ENCODE data around the gene PCED1B.

The PCED1B gene

DNA sequence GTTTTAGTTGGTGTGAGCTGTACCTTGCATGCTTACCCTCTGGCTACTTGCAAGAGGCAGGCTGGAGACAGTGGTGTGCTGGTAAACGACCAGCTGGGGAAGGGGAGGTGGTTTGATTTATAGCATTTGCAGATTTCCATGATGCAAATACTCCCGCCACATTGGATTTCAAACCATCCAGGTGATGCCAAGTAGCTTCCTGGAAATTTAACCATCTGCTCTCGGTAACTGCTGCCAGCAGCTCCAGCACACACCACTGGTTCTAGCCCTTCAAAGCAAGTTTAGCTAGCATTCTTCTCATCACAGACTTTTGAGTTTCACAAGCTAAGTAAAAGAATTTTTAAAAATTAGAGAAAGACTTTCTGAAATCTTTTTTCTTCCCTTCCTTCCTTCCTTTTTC lies 104.8 kb downstream of the PCED1B start:
- no peak for ATAC-seq

DNA sequence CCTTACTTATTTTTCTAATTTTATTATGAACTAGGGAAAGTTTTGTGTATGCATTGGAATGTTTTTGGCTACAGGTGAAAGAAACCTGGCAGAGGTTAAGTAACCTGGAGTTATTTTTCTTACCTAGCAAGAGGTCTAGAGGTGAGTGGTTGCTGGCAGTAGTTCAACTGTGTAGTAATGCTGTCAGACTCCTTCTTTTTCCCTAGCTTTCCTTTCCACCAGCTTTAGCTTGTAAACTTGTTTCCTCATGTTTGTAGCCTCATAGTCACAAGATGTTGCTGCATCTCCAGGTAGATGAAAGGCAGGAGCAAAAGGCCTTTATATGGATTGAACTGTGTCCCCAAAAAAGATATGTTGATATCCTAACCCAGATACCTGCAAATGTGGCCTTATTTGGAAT lies 105.4 kb downstream of the PCED1B start:
- TF ChIP-seq OSR1 (CRISPR knock-in tag; IDR thresholded peaks at IDR 0.05): no peak
- no peak for TF ChIP-seq ISL1 (CRISPR knock-in tag; IDR thresholded peaks at IDR 0.05)
- TF ChIP-seq, protein P1, sequence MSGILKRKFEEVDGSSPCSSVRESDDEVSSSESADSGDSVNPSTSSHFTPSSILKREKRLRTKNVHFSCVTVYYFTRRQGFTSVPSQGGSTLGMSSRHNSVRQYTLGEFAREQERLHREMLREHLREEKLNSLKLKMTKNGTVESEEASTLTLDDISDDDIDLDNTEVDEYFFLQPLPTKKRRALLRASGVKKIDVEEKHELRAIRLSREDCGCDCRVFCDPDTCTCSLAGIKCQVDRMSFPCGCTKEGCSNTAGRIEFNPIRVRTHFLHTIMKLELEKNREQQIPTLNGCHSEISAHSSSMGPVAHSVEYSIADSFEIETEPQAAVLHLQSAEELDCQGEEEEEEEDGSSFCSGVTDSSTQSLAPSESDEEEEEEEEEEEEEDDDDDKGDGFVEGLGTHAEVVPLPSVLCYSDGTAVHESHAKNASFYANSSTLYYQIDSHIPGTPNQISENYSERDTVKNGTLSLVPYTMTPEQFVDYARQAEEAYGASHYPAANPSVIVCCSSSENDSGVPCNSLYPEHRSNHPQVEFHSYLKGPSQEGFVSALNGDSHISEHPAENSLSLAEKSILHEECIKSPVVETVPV (CRISPR knock-in tag; IDR thresholded peaks at IDR 0.05): no peak
- TF ChIP-seq ZFP30 (CRISPR knock-in tag; IDR thresholded peaks at IDR 0.05): no peak
- no peak for TF ChIP-seq ZNF8 (CRISPR knock-in tag; IDR thresholded peaks at IDR 0.05)
- TF ChIP-seq ZNF565 (CRISPR knock-in tag; conservative IDR thresholded peaks at IDR 0.05; ENCODE audit: low read depth): no peak
- TF ChIP-seq, protein P2, sequence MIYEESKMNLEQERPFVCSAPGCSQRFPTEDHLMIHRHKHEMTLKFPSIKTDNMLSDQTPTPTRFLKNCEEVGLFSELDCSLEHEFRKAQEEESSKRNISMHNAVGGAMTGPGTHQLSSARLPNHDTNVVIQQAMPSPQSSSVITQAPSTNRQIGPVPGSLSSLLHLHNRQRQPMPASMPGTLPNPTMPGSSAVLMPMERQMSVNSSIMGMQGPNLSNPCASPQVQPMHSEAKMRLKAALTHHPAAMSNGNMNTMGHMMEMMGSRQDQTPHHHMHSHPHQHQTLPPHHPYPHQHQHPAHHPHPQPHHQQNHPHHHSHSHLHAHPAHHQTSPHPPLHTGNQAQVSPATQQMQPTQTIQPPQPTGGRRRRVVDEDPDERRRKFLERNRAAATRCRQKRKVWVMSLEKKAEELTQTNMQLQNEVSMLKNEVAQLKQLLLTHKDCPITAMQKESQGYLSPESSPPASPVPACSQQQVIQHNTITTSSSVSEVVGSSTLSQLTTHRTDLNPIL (CRISPR knock-in tag; IDR thresholded peaks at IDR 0.05; ENCODE audit: low read depth): no peak
- no peak for TF ChIP-seq RARB (CRISPR knock-in tag; IDR thresholded peaks at IDR 0.05)
- no peak for TF ChIP-seq GLIS3 (CRISPR knock-in tag; IDR thresholded peaks at IDR 0.05)
- TF ChIP-seq, protein P3, sequence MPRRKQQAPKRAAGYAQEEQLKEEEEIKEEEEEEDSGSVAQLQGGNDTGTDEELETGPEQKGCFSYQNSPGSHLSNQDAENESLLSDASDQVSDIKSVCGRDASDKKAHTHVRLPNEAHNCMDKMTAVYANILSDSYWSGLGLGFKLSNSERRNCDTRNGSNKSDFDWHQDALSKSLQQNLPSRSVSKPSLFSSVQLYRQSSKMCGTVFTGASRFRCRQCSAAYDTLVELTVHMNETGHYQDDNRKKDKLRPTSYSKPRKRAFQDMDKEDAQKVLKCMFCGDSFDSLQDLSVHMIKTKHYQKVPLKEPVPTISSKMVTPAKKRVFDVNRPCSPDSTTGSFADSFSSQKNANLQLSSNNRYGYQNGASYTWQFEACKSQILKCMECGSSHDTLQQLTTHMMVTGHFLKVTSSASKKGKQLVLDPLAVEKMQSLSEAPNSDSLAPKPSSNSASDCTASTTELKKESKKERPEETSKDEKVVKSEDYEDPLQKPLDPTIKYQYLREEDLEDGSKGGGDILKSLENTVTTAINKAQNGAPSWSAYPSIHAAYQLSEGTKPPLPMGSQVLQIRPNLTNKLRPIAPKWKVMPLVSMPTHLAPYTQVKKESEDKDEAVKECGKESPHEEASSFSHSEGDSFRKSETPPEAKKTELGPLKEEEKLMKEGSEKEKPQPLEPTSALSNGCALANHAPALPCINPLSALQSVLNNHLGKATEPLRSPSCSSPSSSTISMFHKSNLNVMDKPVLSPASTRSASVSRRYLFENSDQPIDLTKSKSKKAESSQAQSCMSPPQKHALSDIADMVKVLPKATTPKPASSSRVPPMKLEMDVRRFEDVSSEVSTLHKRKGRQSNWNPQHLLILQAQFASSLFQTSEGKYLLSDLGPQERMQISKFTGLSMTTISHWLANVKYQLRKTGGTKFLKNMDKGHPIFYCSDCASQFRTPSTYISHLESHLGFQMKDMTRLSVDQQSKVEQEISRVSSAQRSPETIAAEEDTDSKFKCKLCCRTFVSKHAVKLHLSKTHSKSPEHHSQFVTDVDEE (CRISPR knock-in tag; IDR thresholded peaks at IDR 0.05): no peak
- TF ChIP-seq CSDC2 (CRISPR knock-in tag; IDR thresholded peaks at IDR 0.05): no peak
- TF ChIP-seq, protein P4, sequence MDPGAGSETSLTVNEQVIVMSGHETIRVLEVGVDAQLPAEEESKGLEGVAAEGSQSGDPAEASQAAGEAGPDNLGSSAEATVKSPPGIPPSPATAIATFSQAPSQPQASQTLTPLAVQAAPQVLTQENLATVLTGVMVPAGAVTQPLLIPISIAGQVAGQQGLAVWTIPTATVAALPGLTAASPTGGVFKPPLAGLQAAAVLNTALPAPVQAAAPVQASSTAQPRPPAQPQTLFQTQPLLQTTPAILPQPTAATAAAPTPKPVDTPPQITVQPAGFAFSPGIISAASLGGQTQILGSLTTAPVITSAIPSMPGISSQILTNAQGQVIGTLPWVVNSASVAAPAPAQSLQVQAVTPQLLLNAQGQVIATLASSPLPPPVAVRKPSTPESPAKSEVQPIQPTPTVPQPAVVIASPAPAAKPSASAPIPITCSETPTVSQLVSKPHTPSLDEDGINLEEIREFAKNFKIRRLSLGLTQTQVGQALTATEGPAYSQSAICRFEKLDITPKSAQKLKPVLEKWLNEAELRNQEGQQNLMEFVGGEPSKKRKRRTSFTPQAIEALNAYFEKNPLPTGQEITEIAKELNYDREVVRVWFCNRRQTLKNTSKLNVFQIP (CRISPR knock-in tag; IDR thresholded peaks at IDR 0.05; ENCODE audit: borderline replicate concordance, low read depth): no peak
- TF ChIP-seq, protein P5, sequence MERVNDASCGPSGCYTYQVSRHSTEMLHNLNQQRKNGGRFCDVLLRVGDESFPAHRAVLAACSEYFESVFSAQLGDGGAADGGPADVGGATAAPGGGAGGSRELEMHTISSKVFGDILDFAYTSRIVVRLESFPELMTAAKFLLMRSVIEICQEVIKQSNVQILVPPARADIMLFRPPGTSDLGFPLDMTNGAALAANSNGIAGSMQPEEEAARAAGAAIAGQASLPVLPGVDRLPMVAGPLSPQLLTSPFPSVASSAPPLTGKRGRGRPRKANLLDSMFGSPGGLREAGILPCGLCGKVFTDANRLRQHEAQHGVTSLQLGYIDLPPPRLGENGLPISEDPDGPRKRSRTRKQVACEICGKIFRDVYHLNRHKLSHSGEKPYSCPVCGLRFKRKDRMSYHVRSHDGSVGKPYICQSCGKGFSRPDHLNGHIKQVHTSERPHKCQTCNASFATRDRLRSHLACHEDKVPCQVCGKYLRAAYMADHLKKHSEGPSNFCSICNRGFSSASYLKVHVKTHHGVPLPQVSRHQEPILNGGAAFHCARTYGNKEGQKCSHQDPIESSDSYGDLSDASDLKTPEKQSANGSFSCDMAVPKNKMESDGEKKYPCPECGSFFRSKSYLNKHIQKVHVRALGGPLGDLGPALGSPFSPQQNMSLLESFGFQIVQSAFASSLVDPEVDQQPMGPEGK (CRISPR knock-in tag; IDR thresholded peaks at IDR 0.05; ENCODE audit: borderline replicate concordance): no peak
- TF ChIP-seq TOX (CRISPR knock-in tag; IDR thresholded peaks at IDR 0.05; ENCODE audit: borderline replicate concordance): no peak
- no peak for TF ChIP-seq BACH2 (CRISPR knock-in tag; IDR thresholded peaks at IDR 0.05; ENCODE audit: borderline replicate concordance)
- TF ChIP-seq ZC3H10 (CRISPR knock-in tag; IDR thresholded peaks at IDR 0.05): no peak
- ATAC-seq: no peak

More for the DNA sequence above, 104.8 kb downstream of the PCED1B start:
- no peak for TF ChIP-seq ZNF565 (CRISPR knock-in tag; conservative IDR thresholded peaks at IDR 0.05; ENCODE audit: low read depth)
- TF ChIP-seq BACH2 (CRISPR knock-in tag; IDR thresholded peaks at IDR 0.05; ENCODE audit: borderline replicate concordance): no peak
- TF ChIP-seq TOX (CRISPR knock-in tag; IDR thresholded peaks at IDR 0.05; ENCODE audit: borderline replicate concordance): no peak
- TF ChIP-seq, protein P1 (CRISPR knock-in tag; IDR thresholded peaks at IDR 0.05): no peak
- TF ChIP-seq ARNTL (CRISPR knock-in tag; IDR thresholded peaks at IDR 0.05; ENCODE audit: borderline replicate concordance, low read depth): no peak
- TF ChIP-seq ZC3H10 (CRISPR knock-in tag; IDR thresholded peaks at IDR 0.05): no peak
- TF ChIP-seq RARB (CRISPR knock-in tag; IDR thresholded peaks at IDR 0.05): no peak
- TF ChIP-seq ZNF8 (CRISPR knock-in tag; IDR thresholded peaks at IDR 0.05): no peak
- no peak for TF ChIP-seq TCF4 (CRISPR knock-in tag; IDR thresholded peaks at IDR 0.05; ENCODE audit: borderline replicate concordance)
- TF ChIP-seq CSDC2 (CRISPR knock-in tag; IDR thresholded peaks at IDR 0.05): no peak

DNA sequence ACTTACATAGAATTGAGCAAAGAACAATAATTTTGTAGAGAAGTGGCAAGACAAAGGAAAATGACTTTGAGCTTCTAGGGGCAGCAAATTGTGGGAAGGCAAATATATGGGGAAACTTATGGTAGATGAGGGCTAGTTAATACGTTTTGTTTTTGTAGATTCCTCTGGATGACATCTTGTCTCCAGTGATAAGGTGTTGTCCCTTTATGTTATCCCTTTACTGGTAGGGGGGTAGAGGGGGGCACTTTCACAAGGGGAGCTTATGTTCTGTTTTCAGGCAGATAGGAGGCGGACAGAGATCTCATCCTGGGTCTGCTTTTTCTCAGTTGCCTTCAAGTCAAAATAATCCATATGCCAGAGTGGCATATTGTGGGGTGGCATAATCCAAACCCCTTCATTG lies 106.8 kb downstream of the PCED1B start:
- TF ChIP-seq SNAI2 (CRISPR knock-in tag; IDR thresholded peaks at IDR 0.05): no peak
- no peak for TF ChIP-seq CSDC2 (CRISPR knock-in tag; IDR thresholded peaks at IDR 0.05)
- no peak for TF ChIP-seq BACH2 (CRISPR knock-in tag; IDR thresholded peaks at IDR 0.05; ENCODE audit: borderline replicate concordance)
- TF ChIP-seq, protein P4 (CRISPR knock-in tag; IDR thresholded peaks at IDR 0.05; ENCODE audit: borderline replicate concordance, low read depth): no peak
- no peak for TF ChIP-seq ZFP3 (CRISPR knock-in tag; IDR thresholded peaks at IDR 0.05)
- TF ChIP-seq RARB (CRISPR knock-in tag; IDR thresholded peaks at IDR 0.05): no peak
- no peak for TF ChIP-seq ESRRG (CRISPR knock-in tag; IDR thresholded peaks at IDR 0.05)

More for the DNA sequence above, 106.8 kb downstream of the PCED1B start:
- no peak for ATAC-seq
